HCT116 (cell line): ENCODE measurements around the gene TTLL7. TPM values are rescaled to one million over a fixed set of nuclear protein-coding genes. Genes with fewer than 3 reads are reported as not detected.

Experiments
- ATAC-seq: fragments of 200-7000 bp; cut with Tn5 transposase; 2 replicates; pipeline ENCODE4 v1.9.1; 2020; ENCODE audit warnings: mild to moderate bottlenecking, moderate library complexity
- BruUV-seq: library from RNA; stranded (reverse); fragments of 400-500 nt; replicated peaks from 2 replicates; lab custom pipeline; 2021; lab: Mats Ljungman, UMichigan
- CTCF ChIA-PET: fragments of 300-600 bp; sonication (Branson Sonifier 250); formaldehyde crosslinking; loops from one replicate; lab custom pipeline; 2021; ENCODE audit warnings: antibody characterized with exemption; lab: Charles Lee
- POLR2A ChIA-PET: fragments of 300-600, 350-600 bp; sonication (Branson Sonifier 250); formaldehyde crosslinking; loops from one replicate; lab custom pipeline; 2021; ENCODE audit warnings: antibody characterized with exemption; lab: Charles Lee
- RAD21 ChIA-PET, 2 experiments: fragments of 300-600 bp; sonication (Branson Sonifier 250); formaldehyde crosslinking; loops; one replicate each; lab custom pipeline; 2023; ENCODE audit warnings: low total read pairs in 2 of 2; ENCODE audit not compliant: uncharacterized antibody in 2 of 2, unreplicated experiment in 2 of 2, low non-redundant PET in 1 of 2; lab: Charles Lee
- DNase-seq: peaks from one replicate; pipeline ENCODE4 v3.0.0-alpha.2; 2010; ENCODE audit warnings: low read depth, low spot score
- H2AFZ ChIP-seq: fragments of 200-600 bp; shearing (Covaris generic), sonication (generic); 2 replicates; pipeline ENCODE4 v1.6.1; 2017; ENCODE audit warnings: low read depth, mixed run types, mixed read lengths, antibody characterized with exemption, low read length; ENCODE audit not compliant: poor library complexity, severe bottlenecking
- H3K27ac ChIP-seq: 2 replicates; pipeline ENCODE4 v1.5.1; 2012; ENCODE audit warnings: low read depth, low read length
- H3K27me3 ChIP-seq: fragments of 200-600 bp; sonication (generic); 2 replicates; pipeline ENCODE4 v1.6.1; 2016; ENCODE audit warnings: mixed run types, low read length, mixed read lengths; ENCODE audit not compliant: insufficient read depth
- H3K36me3 ChIP-seq, 2 experiments: fragments of 200-500 bp in 1 of 2; fragments of 200-600 bp in 1 of 2; sonication (Bioruptor generic) in 1 of 2; sonication (generic) in 1 of 2; 2 replicates each; pipeline versions ENCODE4 v1.5.1 to v1.6.1; 2014 to 2016; ENCODE audit warnings: low read length in 2 of 2, inconsistent platforms in 1 of 2, mixed read lengths in 1 of 2, mixed run types in 1 of 2; ENCODE audit not compliant: insufficient read depth in 2 of 2, control insufficient read depth in 1 of 2
- H3K4me1 ChIP-seq, 2 experiments: fragments of 200-600 bp in 1 of 2; sonication (generic) in 1 of 2; 2 replicates each; pipeline versions ENCODE4 v1.5.1 to v1.6.1; 2012 to 2017; ENCODE audit warnings: low read length in 2 of 2, inconsistent platforms in 1 of 2, mild to moderate bottlenecking in 1 of 2, mixed read lengths in 1 of 2, mixed run types in 1 of 2, moderate library complexity in 1 of 2; ENCODE audit not compliant: insufficient read depth in 2 of 2, control insufficient read depth in 1 of 2
- H3K4me2 ChIP-seq: fragments of 200-600 bp; sonication (generic); 2 replicates; pipeline ENCODE4 v1.6.1; 2017; ENCODE audit warnings: mixed run types, low read length, mixed read lengths
- H3K4me3 ChIP-seq, 2 experiments: fragments of 200-600 bp in 1 of 2; sonication (generic) in 1 of 2; replicated peaks in 1 of 2; 2 replicates each; pipeline ENCODE4 v1.5.1; 2011 to 2016; ENCODE audit warnings: low read length in 2 of 2, control low read depth in 1 of 2, low read depth in 1 of 2, mild to moderate bottlenecking in 1 of 2, mixed read lengths in 1 of 2, mixed run types in 1 of 2
- H3K79me2 ChIP-seq: fragments of 200-600 bp; sonication (generic); 2 replicates; pipeline ENCODE4 v1.6.1; 2017; ENCODE audit warnings: mild to moderate bottlenecking, mixed run types, low read length, moderate library complexity, mixed read lengths; ENCODE audit not compliant: insufficient read depth
- H3K9ac ChIP-seq: fragments of 200-600 bp; sonication (generic); 2 replicates; pipeline ENCODE4 v1.6.1; 2016; ENCODE audit warnings: low read length, mixed read lengths
- H3K9me2 ChIP-seq: fragments of 200-600 bp; sonication (generic), shearing (Covaris generic); 2 replicates; pipeline ENCODE4 v1.6.1; 2017; ENCODE audit warnings: mixed run types, mild to moderate bottlenecking, moderate library complexity; ENCODE audit not compliant: insufficient read depth
- H3K9me3 ChIP-seq, 2 experiments: fragments of 200-500 bp in 1 of 2; fragments of 200-600 bp in 1 of 2; sonication (Bioruptor generic) in 1 of 2; sonication (generic) in 1 of 2; 2 replicates each; pipeline ENCODE4 v1.6.1; 2014 to 2017; ENCODE audit warnings: low read length in 2 of 2, mixed read lengths in 2 of 2, inconsistent platforms in 1 of 2, low read depth in 1 of 2, mild to moderate bottlenecking in 1 of 2, mixed run types in 1 of 2, moderate library complexity in 1 of 2; ENCODE audit not compliant: control insufficient read depth in 1 of 2, insufficient read depth in 1 of 2
- H4K20me1 ChIP-seq: fragments of 200-600 bp; sonication (generic), shearing (Covaris generic); 2 replicates; pipeline ENCODE4 v1.6.1; 2017; ENCODE audit warnings: mixed run types, mild to moderate bottlenecking, moderate library complexity; ENCODE audit not compliant: insufficient read depth
- CBX3 ChIP-seq: IDR thresholded peaks from 2 replicates; pipeline ENCODE4 v1.6.1; 2012; ENCODE audit warnings: low read depth
- CEBPB ChIP-seq: IDR thresholded peaks from 2 replicates; pipeline ENCODE4 v1.6.1; 2012; ENCODE audit warnings: low read depth
- EGR1 ChIP-seq: IDR thresholded peaks from 2 replicates; pipeline ENCODE4 v1.6.1; 2012; ENCODE audit warnings: low read depth
- ELF1 ChIP-seq: IDR thresholded peaks from 2 replicates; pipeline ENCODE4 v1.6.1; 2012; ENCODE audit warnings: low read depth, borderline replicate concordance
- EZH2 ChIP-seq: fragments of 200-600 bp; sonication (generic); IDR thresholded peaks from 2 replicates; pipeline ENCODE4 v1.6.1; 2017; ENCODE audit warnings: antibody characterized with exemption, mixed run types
- FOSL1 ChIP-seq: IDR thresholded peaks from 2 replicates; pipeline ENCODE4 v1.6.1; 2012; ENCODE audit warnings: low read depth
- JUND ChIP-seq: IDR thresholded peaks from 2 replicates; pipeline ENCODE4 v1.6.1; 2012
- POLR2A ChIP-seq: IDR thresholded peaks from 2 replicates; pipeline ENCODE4 v1.7.0; 2011; ENCODE audit warnings: borderline replicate concordance; ENCODE audit not compliant: insufficient read depth, insufficient read length; ENCODE audit errors: extremely low read depth
- POLR2AphosphoS5 ChIP-seq: IDR thresholded peaks from 2 replicates; pipeline ENCODE4 v1.6.1; 2011; ENCODE audit warnings: mild to moderate bottlenecking, low read depth, low read length, moderate library complexity
- RAD21 ChIP-seq: IDR thresholded peaks from 2 replicates; pipeline ENCODE4 v1.6.1; 2012; ENCODE audit warnings: low read depth, mild to moderate bottlenecking
- REST ChIP-seq: IDR thresholded peaks from 2 replicates; pipeline ENCODE4 v1.6.1; 2012; ENCODE audit warnings: low read depth
- SIN3A ChIP-seq: IDR thresholded peaks from 2 replicates; pipeline ENCODE4 v1.6.1; 2012; ENCODE audit warnings: low read depth
- SP1 ChIP-seq: IDR thresholded peaks from 2 replicates; pipeline ENCODE4 v1.6.1; 2012; ENCODE audit warnings: low read depth
- SRF ChIP-seq: IDR thresholded peaks from 2 replicates; pipeline ENCODE4 v1.6.1; 2012; ENCODE audit warnings: low read depth
- ZNF274 ChIP-seq: fragments of 200-500 bp; sonication (Bioruptor generic); IDR thresholded peaks from 2 replicates; pipeline ENCODE4 v1.6.1; 2014; ENCODE audit warnings: mild to moderate bottlenecking, low read depth, low read length, inconsistent platforms
- intact Hi-C: fragments of 100-400 bp; cut with micrococcal nuclease; formaldehyde crosslinking; loops from 2 replicates; pipeline ENCODE4 v1.10.0; 2022
- total RNA-seq: library from RNA; stranded (reverse); gene quantifications from one replicate; pipeline ENCODE4 v1.2.1, GENCODE V29; 2021; ENCODE audit not compliant: unreplicated experiment
- TF ChIP-seq, protein P1 (sequence below): IDR thresholded peaks from 2 replicates; pipeline ENCODE4 v1.6.1; 2012
- TF ChIP-seq, protein P2 (sequence below): IDR thresholded peaks from 2 replicates; pipeline ENCODE4 v1.6.1; 2012

Gene TTLL7
- total RNA-seq, 1 experiment from 2014 or later, result 21.2 TPM

GRCh38 chr1:83897516-83897915 lies 101.4 kb downstream of the TTLL7 start:
- no TSS peak for BruUV-seq

DNA sequence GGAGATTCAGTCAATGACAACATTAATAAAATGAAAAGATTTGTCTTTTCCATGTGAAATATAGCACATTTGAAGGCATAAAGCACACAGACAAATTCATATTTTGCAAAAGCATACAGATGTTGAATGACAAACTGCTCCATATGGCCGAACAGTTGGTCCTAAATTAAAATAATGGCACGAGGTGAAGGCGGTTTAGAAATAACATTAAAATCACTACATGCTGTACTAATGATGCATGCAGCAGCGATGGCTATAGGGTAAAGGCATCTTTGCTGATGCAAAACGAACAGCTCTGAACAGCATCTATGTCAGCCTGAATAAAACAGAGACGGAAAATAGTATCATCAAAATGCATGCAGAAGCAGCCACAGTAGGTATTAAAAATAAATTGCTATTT lies 102.6 kb downstream of the TTLL7 start:
- H3K9me3 ChIP-seq, result no peaks in the 10 kb centered on the region
- no peak overlapping the region for H2AFZ ChIP-seq
- ATAC-seq (no peak), DNase-seq (no peak)
- H3K4me3 ChIP-seq, result no peak overlapping the region
- no peaks in the 10 kb centered on the region for H4K20me1 ChIP-seq
- ChIA-PET POLR2A (no interaction called here), CTCF (no interaction called here), RAD21 (no interaction called here)
- no peak for TF ChIP-seq ELF1
- TF ChIP-seq JUND, result no peak
- TF ChIP-seq EGR1, result no peak
- no peak for TF ChIP-seq CBX3
- TF ChIP-seq SIN3A, result no peak
- no peak for TF ChIP-seq SP1
- TF ChIP-seq EZH2, result no peak
- TF ChIP-seq, protein P1, sequence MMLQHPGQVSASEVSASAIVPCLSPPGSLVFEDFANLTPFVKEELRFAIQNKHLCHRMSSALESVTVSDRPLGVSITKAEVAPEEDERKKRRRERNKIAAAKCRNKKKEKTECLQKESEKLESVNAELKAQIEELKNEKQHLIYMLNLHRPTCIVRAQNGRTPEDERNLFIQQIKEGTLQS, result no peak
- TF ChIP-seq POLR2A, result no peak
- no peak for TF ChIP-seq REST
- no peak for TF ChIP-seq SRF
- TF ChIP-seq CEBPB, result no peak
- no peaks in the 10 kb centered on the region for H3K27me3 ChIP-seq
- H3K9me2 ChIP-seq, result no peaks in the 10 kb centered on the region
- H3K4me2 ChIP-seq, result no peak overlapping the region
- no peak overlapping the region for H3K9ac ChIP-seq
- peaks cover 0 to 8% of the 10 kb centered on the region in 2 experiments; a peak in 2 of 4 replicates for H3K4me1 ChIP-seq
- H3K36me3 ChIP-seq, result no peaks in the 10 kb centered on the region
- H3K27ac ChIP-seq, result no peak overlapping the region
- BruUV-seq, result no TSS peak
- no peaks in the 10 kb centered on the region for H3K79me2 ChIP-seq
- intact Hi-C loops, result no loop called here

More at GRCh38 chr1:83897516-83897915, 101.4 kb downstream of the TTLL7 start:
- TF ChIP-seq RAD21 (no peak), JUND (no peak), ELF1 (no peak), SRF (no peak), CEBPB (no peak), POLR2A (no peak), SIN3A (no peak), EZH2 (no peak), FOSL1 (no peak), EGR1 (no peak), POLR2AphosphoS5 (no peak), ZNF274 (no peak), CBX3 (no peak)
- TF ChIP-seq, protein P2, sequence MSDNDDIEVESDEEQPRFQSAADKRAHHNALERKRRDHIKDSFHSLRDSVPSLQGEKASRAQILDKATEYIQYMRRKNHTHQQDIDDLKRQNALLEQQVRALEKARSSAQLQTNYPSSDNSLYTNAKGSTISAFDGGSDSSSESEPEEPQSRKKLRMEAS, result no peak
- no peaks in the 10 kb centered on the region for H3K9me2 ChIP-seq
- no peaks in the 10 kb centered on the region for H3K36me3 ChIP-seq
- no peaks in the 10 kb centered on the region for H4K20me1 ChIP-seq
- no peak overlapping the region for H3K9ac ChIP-seq
- no peak overlapping the region for H3K27ac ChIP-seq
- no peak overlapping the region for H3K4me3 ChIP-seq
- intact Hi-C loops, result no loop called here
- no peak for ATAC-seq
- H3K4me1 ChIP-seq, result peaks cover 0 to 14% of the 10 kb centered on the region in 2 experiments; a peak in 2 of 4 replicates
- no peak overlapping the region for H2AFZ ChIP-seq
- ChIA-PET POLR2A (no interaction called here), RAD21 (no interaction called here), CTCF (no interaction called here)
- no peaks in the 10 kb centered on the region for H3K9me3 ChIP-seq
- H3K27me3 ChIP-seq, result no peaks in the 10 kb centered on the region
- no peaks in the 10 kb centered on the region for H3K79me2 ChIP-seq
- H3K4me2 ChIP-seq, result no peak overlapping the region
- no peak for DNase-seq
